ENCODE results near the gene RBM15.

GRCh38 chr1:110350360-110350759, 11.2 kb downstream of the RBM15 start:
- no peak for TF ChIP-seq SUZ12 (IDR thresholded peaks at IDR 0.05; ENCODE audit: extremely low read depth, insufficient read depth, insufficient read length)
- no peak for TF ChIP-seq ZNF274 (IDR thresholded peaks at IDR 0.05; ENCODE audit: low read depth, low read length)
